Measurements from ENCODE around the gene CEND1.

CEND1 gene

DNA sequence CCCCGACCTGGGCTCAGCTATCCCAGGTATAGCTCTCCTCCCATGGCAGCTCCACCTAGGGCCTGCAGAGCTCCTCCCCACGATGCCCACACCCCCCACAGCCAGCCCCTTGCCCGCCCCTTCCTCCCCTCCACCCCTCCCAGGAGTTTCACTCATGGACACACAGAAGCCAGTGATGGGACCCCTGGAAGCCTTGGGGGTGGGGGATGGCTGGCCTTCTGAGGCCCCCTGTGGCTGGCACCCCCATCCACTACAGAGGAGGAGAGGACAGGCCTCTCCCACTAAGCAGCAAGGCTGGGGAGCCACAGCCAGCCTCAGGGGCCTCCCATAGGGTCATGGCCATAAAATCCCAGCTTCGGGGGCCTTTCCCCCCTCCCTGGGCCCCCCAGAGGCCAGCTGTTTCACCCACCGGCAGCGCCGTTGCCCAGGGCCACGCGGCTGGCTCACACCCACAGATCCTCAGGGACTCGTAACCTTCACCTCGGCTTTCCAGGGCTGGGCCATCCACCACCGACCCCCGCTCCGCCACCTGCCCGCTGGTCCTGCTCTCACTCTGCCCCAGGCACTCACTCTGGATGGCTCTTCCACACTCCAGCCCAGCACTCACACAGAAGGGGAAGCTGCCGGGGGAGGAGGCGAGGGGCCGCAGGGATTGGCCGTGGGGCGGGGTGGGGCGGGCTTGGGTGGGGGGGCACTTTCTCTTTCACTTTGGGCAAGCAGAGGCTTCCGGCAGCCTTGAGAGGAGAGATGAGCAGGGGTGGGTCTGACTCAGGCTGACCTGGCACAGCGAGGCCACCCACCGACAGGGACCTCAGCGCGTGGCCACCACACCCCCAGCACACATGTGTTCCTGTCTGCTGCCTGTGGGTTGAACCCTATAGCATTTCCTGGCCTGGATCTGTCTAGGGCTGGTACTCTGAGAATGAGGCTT lies 6.0 kb upstream of the CEND1 start:
- peak; percentile 83 to 87 for DNase-seq (ENCODE audit: low read depth in 2 of 2)

DNA sequence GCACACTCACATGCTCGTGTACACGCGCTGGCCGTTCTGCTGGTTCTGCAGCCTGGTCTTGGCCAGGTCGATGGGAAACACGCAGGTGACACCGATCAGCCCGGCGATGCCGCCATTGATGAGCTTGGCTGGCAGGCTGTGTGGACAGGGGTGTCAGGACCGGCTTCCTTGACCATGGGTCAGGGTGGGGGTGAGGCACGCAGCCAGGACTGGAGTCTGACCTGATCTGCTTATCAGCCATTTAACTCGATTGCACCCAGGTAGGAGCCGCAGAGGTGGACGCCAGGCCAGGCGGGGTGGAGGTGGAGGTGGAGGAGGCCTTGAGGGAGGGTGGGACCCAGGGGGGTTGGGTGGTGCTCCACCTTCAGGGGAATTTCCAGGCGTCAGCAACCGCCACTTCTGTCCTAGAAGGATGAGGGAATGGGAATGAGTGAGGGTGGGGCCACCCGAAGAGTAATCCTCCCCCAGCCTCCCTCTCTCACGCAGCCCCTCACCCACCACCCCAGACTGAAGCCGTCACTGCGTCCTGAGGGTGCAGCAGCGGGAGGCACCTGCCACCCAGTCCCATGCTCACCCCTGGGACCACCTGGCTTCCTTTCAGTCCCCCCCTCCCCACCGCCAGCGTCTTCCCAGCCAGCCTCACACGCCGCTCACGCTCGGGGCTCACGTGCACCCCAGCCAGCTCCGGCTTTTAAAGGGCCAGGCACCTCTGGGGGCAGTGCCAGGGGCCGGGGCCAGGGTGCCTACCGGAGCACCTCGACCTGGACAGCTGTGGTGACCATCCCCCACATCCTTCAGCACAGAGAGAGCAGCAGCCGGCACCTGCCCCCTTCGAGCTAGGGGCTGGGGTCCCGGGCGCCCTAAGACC lies 5.1 kb upstream of the CEND1 start:
- DNase-seq (ENCODE audit: low read depth in 2 of 2): no peak

DNA sequence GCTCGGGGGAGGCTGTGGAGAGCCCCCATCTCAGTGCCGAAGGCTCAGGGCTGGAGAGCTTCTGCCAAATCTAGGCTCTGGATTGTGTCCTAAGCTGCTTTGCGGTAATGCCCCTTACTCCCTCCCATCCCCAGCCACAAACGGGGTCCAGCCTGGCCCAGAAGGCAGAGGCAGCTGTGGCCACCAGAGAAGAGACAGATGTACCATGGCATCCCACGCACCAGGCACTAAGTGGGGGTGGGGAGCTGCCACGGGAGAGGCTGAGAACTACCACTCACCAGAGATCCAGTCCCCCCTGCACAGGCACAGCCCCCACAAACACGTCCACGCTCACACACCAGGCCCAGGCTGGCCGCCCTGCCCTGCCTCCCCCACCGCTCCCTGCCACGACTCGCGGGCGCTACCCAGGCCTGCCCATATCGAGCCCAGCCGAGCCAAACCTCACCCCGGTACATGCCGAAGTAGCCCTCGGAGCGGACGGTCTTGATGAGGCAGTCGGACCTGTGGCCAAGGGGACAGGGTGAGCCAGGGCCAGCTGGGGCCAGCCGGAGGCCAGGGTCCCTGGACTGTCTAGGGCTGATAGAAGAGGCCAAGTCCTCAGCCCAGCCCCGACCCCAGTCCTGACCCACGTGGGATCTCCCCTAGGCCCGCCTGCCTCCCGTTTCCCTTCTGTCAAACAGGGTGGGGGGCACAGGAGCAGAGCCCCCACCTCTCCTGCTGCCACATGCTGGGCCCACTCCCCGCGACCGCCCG lies 4.3 kb upstream of the CEND1 start:
- DNase-seq (ENCODE audit: low read depth in 2 of 2): no peak

DNA sequence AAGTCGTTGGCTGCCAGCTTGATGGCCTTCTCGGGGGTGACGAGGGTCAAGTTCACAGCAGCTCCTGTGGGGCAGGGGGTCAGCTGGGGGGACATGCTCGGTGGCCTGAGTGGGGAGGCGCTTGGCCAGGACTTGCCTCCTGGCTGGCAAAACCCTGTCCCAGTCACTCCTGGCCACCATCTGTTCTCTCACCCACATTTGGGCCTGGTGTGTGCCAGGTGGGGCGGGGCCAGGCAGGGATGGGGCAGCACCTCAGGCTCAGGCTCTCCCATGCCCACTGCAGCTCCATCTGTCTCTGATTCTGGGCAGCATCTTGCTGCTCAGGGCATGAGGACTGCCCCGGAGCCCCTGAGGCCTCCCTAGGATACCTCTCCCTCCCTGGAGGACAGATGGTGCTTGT lies 3.7 kb upstream of the CEND1 start:
- no peak for DNase-seq (ENCODE audit: low read depth in 2 of 2)

DNA sequence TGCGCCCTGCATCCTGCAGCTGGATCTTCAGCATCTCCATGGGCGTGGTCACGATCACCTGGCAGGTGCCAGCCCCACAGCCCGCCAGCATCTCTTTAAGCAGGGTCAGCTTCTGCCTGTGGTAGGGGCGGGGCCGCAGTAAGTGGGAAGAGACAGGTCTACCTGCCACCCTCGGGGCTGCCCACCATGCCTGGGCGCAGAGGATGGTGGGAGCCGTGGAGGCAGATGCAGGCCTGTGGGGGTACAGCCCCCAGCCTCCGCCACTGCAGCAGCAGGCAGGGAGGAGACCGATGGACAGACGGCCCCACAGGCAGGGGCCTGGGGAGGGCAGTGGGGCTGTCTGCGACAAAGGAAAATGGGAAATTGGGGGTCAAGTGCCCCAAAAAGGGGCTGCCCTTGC lies 3.0 kb upstream of the CEND1 start:
- no peak for DNase-seq (ENCODE audit: low read depth in 2 of 2)

DNA sequence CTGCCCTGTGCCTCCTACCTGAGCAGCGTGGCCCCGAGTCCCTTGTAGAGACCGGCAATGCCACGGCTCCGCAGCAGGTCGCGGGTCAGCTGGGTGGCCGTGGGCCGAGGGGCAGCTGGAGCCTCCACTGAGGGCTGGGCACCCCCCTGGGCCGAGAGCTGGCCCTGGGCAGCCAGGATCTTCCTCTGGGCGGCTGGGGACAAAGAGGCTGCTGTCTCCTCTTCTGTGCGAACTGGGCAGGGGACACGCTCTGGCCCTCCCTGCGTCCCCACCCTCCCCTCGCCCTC lies 2.6 kb upstream of the CEND1 start:
- no peak for DNase-seq (ENCODE audit: low read depth in 2 of 2)

DNA sequence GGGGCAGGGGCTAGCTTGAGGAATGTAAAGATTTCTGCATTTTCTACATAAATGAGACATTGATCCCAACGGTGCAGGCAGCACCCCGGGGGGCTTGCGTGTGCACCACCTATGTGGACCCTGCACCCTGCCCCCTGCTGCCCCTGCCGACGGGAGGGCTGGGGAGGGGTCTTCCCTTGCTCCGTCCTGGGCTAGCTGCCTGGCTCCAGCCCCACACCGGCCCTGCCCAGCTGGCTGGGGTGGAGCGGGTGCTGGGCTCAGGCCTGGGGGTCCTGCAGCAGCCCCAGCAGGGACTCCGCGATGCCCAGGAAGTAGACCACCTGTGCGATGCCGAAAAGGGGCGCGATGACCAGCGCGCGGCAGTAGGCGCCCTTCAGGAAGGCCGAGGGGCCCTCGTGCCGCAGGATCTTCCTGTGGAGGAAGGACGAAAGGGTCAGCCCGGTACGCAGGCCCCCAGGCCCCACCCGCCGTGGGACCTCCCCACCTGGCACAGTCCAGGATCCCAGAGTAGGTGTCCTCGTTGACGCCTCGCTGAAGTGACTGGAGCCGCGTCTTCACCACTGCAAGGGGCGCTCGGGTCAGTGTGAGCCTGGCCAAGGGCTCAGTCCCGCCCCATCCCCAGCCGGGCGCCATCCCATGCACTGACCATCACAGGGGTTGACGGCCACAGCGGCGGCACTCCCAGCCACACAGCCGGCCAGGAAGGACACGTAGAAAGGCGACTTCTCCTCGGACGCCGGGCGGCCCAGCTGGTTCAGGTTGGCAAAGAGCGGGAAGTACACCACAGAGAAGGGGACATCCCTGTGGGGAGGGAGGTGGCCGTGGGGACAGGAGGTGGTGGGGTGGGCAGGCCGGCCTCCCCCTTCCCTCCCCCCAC lies 2.0 kb upstream of the CEND1 start:
- no peak for DNase-seq (ENCODE audit: low read depth in 2 of 2)

DNA sequence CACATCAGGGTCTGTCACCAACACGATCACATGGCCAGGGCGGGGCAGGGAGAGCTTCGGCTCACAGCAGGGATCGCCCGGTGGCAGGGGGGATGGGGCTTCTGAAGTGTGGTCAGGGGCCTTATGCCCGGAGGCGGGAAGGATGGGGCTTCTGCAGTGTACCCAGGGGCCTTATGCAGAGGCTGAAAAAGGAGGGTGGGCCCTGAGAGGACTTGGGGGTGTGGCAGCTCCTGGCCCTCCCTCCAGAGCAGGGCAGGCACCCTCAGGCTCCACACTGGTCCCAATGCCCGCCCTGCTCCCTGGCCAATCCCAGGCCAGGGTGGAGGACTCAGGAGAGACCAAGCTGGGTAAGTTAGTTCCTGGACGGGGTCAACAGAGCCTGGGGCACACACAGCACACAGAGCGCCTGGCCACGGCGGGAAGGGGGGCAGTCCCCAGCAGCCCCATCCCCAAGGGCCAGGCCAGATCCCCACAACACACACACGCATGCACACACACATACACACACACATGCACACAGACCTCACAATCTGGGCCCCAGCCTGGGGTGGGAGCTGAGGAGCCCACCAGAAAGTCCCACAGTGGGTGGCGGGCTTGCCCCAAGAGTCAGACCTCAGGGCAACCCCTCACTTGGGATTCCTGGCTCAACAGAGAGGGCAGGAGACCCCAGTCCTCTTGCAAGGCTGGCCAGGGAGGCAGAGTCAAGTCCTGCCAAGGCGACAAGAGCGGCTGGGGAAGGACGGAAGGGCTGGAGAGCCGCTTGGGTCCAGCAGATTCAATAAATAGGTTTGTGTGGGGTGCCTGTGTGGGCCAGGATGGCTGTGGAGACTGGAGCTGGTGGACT lies 1.1 kb upstream of the CEND1 start:
- DNase-seq (ENCODE audit: low read depth in 2 of 2): no peak

DNA sequence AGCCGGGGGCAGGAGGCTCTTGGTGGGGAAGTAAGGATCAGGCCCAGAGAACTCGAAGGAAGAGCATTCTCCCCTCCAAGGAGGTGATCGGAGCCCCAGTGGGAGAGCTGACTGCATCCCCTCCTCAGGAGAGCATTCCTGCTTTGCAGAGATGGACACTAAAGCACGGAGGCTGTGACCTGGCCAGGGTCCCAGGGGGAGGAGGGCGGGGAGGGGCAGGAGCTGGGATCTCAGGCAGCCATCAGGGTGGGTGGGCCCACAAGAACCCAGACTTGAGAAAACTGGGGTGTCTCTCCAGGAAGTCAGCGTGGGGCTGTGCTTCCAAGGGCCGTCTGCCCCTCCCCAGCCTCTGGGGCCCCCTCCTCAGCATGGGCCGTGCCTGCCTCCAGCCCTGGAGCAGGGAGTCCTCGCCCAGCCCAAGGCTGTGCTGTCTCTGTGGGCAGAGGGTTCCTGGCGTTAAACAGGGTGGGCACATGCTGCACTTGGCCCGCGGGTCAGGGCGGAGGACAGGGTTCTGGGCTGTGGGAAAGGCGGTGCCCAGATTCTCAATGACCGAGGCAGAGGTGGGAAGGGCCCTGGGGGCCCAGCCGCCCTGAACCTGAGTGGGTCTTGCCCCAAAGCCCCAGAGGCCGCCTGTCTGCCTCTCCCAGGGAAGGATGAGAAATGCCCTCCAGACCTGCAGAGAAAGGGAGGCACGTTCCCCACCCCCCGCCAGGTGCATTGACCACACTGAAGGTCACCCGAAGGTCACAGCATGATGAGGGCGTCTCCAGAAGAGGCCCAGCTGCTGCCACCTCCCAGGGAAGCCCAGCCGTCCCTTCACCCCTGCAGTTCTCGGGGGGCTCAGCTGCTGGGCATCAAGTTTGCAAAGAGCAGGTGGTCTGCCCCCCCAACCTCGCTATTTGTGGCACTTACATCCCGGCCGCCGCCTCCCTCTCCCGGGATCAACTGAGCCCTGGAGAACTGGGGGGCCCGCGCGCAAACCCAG lies 643 bp downstream of the CEND1 start:
- DNase-seq (ENCODE audit: low read depth in 2 of 2): no peak

DNA sequence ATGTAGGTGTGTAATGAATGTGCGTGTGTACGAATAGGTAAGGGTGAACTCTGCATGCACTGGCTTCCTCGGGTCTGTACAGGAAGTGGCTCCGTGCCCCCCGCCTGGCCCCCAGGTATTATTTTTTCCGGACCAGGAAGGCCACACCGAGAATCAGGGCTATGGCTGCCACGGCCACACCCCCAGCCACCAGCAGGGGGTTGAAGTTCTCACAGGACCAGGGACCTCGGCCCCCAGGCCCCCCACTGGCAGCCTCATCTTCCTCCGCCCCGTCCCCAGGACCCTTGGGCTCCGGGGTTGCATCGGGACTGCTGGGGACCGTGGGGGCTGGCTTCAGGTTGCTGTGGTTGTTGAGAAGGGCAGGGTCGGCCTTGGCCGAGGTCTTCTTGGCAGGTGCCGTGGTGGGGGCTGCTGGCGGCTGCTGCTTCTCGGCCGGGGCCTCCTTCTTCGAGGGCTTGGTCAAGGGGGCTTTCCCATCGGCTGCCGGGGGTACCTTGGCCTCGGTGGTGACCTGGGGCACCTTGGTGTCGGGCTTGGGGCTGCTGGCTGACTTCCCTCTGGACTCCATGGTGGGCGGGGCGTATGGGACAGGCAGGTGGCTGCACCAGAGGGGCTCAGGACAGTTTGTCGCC lies 1.8 kb downstream of the CEND1 start:
- DNase-seq (ENCODE audit: low read depth in 2 of 2): no peak

DNA sequence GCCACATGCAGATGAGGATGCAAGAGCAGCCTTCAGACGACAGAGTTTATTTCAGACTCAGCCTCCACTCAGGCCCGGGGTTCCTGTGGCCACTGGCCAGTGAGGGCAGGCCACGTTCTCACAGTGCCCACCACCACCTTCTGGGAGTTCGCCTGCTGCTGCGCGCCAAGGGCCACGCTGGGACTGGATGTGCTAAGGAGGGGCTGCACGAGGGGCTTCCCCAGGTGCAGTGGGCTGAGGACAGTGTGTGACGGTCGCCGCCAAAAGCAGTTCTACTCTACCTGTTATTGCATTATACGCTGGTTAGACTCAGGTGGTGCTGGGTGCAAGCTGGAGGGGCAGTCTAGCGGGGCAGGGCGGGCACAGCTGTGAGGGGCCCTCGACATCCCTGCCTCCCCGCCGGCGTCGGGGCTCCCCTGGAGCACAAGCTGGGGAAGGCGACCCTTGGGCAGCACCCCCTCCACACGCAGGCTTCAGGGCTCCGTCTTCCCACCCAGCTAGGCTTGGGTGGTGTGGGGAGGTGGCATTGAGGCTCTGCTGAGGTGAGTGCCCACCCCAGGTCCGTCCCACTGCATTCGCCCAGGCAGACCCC lies 2.7 kb downstream of the CEND1 start:
- no peak for DNase-seq (ENCODE audit: low read depth in 2 of 2)

DNA sequence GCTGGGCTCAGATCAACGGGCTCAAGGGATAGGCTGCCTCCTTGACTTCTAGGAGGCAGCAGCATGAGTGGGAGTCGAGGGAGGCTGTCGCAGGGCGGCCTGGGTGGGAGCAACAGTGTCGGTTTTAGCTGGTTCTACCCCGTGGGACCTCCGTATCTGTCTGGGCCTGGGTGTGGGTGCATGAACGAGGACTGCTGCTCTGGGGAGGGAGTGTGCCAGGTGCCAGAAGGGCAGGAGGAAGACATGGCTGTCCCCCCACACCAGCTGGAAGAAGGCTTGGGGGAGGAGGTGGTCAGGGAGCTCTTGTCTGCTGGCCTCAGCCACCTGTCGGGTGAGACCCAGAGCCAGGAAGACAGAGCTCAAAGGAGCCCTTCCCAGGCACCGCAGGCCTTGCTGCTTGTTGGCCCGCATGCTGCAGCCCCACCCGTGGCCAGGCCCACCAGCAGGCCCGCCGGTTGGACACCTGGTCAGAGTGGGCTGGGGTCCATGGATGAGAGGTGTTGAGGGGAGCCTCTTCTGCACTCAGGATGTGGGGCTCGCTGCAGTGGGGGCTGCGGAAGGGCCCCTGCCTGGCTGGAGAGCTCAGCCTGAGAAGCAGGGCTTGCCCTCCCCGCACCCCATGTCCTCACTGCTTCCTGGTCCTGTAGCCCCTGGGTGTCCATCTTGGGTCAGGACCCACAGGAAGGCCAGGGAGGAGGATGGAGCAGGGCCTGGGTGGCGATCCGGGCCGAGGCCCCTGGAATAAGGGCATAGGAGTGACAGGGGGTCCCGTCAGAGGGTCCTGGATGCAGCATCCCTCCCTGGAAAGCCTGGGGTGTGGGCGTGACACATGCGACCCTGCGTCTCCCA lies 3.4 kb downstream of the CEND1 start:
- no peak for DNase-seq (ENCODE audit: low read depth in 2 of 2)

DNA sequence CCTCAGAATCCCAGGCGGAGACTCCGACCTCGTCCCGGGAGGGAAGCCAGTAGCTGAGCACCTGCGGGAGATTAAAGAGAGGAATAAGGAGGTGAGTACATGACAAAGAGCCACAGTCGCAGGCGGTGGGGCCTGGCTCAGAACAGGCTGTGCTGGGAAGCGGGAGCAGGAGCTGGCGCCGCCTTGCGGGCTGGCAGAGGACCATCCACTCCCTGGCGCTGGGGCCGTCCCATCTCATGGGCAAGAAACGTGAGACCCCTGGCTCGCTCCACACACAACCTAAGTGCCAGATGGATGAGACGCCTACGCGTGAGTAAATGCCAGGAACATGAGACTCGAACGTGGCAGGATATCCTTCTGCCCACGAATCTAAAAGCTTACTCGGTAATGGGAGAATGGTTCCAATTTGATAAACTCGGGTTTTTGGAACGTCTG lies 6.3 kb downstream of the CEND1 start:
- DNase-seq (ENCODE audit: low read depth in 2 of 2): no peak

DNA sequence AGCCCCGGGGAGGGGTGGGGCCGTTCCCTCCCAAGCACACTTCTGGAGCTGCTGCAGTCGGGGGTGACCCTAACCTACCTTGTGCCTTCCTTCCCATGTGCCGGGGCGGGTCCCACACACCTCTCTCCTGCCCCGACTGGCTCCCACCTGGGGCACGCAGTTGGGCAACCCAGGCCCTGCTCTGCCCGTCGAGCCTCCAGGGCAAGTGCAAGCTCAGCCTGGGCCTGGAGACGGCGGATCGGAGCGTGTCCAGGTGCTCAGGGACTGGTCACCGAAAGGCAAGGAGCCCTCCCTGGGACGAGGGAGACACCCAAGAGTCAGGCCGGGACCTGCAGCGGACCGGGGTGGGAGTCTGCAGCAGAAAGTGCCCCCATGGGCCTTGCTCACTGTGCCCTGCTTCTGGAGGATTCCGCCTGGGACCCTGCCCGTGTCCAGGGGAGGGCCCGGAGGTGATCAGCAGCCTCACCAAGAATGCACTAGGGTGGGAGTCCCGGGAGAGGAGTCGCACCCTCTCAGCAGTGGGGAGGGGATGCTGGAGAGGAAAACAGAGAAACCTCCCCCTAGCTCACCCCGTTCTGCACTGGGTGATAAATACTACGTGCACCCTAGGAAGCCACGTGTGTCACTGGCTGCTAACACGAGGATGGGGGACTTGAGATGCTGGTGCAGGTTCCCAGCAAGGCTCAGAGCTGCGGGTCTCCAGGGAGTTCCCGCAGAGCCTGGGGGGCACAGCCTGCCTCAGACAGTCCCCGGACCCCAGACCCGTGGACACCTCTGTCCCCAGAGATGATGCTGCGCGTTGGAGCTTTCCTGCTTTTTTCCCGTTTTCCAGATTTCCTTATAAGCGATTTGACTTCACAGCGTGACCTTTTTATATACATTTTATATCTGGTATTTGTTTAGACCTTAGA lies 7.4 kb downstream of the CEND1 start:
- no peak for DNase-seq (ENCODE audit: low read depth in 2 of 2)

DNA sequence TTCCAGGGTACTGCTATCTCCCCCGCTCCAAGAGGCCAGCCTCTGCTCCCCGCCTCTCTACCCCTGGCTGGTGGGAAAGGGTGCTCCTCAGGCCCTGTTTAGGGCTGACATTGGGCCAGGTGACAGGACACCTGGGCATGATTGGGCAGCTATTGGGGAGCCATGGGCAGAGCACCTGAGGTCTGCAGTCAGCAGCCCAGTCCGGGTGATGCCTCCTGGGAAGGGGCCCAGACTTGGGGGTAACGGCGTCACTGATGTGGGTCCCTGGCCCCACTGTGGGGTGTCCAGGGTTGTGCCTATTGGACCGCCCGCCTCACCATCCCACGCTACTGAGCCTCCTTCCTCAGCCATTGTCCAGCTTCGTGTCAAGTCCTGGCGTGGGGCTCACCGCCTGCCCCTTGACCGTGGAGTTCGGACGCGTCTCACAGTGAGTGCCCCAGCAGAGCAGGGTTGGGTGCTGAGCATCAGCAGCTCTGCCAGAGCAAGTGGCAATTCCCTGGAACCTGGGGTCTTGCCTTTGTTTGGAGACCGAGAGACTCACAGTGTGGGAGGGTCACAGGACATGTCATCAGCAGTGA lies 9.8 kb downstream of the CEND1 start:
- DNase-seq (ENCODE audit: low read depth in 2 of 2): no peak
